GM11168 (cell line): ENCODE results near the gene MN1.

Experiments
- in situ Hi-C: fragments of 300-500 bp; cut with MboI; formaldehyde crosslinking; loops from one replicate; pipeline ENCODE4 v1.12.0; 2022; ENCODE audit warnings: low sequenced_read_pairs; ENCODE audit not compliant: unreplicated experiment

Gene MN1

DNA sequence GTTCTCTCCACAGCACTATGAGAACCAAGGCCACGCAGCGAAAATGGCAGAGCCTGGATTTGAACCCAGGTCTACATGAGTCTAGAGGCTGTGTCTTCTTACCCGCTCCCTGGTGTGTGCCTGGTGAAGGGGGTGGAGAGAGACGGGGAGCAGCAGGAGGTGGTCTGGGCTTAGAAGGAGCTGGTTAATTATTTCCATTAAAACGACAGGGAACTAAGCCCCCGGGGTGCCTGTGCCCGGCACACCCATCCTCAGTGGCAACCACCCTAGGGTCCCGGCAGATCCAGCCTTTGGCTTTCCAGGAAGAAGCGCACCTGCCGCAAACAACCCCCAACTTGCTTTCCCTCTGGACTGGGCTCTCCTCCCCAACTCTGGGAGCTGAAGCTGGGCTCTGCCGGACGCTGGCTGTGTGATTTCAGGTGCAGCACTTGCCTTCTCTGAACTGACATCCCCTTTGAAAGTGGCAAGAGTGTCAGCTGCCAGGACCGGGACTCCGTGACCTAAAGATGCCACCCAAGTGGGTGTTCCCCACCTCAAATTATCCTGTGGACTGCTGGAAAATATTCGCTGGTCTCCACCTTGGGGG is 35.8 kb downstream of the MN1 start:
- in situ Hi-C loops, result no loop called here

DNA sequence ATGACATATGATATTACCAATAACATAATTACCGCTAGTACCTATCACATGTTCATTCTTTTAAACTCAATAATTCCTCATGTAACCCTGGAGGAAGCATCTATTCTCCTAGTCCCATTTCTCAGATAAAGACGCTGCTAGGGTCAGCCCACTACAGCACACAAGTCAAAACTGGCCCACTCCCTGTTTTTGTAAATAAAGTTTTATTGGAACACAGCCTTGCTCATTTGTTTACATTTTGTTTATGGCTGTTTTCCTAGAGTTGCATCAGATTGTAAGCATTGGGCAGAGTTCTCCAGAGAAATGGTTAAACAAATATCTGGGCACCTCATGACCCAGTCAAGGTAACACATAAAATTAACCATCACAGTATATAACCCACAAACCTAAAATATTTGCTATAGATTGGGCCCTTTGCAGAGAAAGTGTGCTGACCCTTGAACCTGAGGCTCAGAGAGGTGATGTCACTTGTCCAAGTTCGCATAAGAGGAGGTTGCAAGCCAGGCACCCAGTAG is 36.8 kb downstream of the MN1 start:
- in situ Hi-C loops, result no loop called here

DNA sequence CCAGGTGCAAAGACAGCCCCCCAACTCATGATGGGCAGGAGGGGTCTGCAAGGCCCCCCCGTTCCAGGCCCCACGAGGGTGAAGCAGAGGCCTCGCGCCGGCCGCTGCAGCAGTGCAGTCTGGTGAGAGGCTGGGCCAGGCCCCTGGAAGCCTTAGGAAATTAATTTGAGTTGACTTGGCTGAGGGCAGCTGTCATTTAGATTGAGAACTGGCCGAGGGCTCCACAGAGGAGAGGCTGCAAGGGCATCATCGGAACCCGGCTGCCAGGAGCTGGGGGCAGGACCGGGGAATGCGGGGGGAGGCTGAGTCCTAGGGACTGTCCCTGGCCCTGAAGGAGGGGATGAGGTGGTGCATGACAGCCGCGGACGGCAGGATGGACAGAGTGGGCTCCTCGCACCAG is 39.9 kb downstream of the MN1 start:
- in situ Hi-C loops, result no loop called here

DNA sequence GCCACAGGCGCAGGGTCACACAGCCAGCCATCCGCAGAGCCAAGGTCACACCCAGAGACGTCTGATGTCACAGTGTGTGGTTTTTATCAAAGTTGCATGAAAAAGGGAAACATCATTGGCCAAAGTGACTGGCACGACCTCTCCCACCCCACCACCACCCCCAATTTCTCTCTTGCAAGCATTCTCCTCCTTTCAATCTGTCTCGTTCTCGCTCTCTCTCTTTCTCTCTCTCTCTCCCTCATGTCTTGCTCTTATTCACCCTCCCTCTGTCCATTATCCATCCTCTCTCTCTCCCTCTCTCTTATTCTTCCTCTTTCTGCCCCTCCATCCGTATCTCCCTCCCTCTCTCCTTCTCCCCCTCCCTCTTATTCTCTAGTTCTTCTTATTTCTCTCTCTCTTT is 40.6 kb downstream of the MN1 start:
- in situ Hi-C loops, result no loop called here

DNA sequence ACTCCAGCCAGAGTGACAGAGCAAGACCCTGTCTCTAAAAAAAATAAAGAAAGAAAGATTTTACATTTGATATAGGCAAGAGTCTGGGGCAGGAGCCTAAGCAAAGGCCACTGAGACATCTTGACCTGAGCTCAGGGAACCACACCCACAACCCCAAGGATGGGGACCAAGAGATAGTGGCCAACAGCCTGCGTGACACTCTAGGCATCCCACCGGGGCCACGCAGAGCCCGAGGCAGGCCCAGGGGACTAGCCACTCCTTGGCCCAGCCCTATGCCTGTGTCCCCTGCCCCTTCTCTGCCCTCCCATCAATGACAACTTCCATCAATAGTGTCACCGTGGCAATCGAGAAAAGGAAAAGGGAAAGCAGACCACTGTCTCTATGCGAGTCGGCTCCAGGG is 41.1 kb downstream of the MN1 start:
- in situ Hi-C loops, result no loop called here

DNA sequence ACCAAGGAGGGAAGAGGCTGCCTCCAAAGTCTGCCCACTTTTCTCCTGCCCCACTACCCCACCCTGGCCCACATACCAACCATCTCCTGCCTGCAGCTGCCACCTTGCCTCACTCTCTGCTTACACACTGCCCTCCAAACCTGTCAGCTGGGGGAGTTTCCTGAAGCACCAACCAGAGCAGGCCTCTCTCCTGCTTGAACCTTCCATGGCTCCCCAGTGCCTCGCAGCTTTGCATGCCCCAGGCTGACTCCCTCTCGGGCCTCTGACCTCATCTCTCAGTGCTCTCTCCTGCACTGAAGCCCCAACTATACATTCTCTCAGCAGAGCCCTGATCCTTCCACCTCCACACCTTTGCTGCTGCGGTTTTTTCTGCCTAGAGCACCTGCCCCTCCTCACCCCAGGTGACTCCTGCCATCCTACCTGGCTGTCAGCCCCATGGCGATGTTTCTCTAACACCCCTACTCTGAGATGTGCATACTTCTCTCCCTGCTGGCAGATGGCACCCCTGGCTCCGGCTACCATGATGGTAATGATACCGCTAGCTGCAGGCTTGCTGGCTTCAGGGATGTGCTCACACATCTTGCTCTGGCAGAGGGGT is 43.5 kb downstream of the MN1 start:
- in situ Hi-C loops, result no loop called here

DNA sequence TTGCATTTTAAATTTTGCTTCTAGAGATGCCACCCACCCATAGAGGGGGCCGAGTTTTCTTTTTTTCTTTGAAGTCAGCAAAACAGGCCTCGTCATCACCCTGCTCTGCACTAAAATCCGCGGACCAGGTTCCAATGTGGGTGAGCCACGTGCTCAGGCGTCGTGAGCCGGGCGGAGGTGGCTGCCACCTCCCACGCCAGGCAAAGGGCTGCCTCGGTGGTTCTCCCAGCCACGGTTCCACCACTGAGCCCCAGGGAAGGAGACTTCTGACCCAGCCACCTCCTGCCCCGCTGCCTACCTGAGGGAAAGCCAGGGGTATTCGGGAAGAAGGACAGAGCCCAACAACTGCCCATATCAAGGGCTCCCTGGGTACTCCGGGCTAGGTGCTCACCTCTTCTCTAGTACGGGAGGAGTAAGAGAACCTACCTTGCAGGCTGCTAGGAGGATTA is 45.3 kb downstream of the MN1 start:
- in situ Hi-C loops, result no loop called here

DNA sequence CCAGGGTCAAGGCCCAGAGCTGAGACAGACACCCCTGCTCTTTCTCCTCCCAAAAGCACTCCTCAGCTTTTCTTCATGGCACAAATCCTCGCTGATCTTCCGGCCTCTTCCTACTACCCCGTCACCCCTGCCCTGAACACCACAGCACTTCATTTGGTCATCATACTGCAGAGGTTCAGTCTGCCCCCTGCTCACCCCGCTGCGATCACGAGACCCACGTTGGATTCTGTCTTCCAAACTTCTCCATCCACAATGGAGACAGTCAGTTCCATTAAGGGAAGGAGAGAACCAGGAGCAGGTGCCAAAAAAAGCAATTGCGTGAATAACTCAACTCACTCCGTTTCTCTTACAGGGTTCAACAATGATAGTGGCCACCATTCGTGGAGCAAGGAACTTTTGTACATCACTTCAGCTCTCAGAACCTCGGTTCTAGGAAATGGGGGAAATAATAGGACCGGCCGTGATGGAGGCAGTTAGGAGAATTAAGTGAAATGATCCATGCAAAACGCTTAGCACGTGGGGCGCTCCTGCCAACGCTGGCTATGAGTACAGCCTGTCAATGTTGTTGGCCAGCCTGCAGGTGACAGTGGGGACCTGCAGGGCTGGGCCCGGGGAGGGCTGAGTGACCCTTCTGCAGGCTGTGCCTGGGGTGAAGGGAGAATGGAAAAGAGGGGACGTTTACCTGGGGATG is 45.9 kb downstream of the MN1 start:
- in situ Hi-C loops, result no loop called here

DNA sequence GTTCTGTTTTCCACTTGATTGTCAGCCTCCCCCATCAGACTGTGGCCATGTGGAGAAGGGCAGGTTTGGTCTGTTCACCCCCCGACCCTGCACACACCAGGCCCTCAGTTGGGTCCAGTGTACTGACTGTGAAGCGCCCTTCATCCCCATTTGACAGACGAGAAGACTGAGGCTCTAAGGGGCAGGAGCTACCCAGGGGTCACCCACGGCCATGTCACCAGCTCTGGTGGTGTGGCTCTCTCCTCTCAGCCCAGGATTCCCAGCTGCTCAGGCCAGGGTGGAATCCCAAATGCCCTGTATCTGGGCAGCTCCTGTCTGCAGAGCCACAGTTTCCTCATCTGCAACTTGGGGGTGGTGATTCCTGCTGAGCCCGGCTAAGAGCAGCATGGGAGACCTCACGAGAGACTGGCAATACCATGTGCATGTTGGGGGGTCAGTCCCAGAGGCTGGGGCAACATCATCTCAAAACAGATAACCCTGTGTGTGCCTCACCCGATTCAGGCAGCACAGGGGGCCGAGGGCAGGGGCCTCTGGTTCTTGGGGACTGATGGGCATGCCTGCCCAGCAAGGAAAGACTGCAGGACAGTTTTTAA is 46.6 kb downstream of the MN1 start:
- in situ Hi-C loops, result no loop called here

DNA sequence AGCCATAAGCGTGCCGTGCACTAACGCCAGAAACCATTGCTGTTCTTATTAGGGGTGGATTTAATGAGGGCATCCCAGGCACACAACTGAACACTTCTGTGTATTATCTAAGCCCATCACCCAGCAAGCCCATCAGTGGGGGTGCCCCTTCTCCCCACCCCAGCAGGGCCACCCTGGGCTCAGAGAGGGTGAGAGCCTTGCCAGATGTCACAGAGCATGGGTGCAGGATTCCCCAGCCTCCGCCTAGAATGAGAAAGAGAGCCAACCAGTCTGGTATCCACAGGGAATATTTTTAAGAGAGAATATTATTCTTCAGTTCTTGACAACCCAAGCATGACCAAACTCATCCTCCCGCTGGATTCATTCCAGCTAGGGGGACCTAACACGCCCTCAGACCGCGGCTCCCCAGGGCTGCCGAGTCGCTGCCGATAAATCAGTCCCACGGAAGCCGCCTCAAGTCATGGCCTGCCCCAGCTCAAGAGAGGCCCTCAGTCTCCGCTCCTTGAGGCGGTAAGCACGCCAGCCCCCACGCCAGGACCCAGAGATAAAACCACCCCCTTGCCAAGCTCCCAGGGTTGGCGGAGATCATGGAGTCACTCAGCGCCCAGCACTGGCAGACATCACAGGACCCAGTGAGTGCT is 47.2 kb downstream of the MN1 start:
- in situ Hi-C loops, result no loop called here

DNA sequence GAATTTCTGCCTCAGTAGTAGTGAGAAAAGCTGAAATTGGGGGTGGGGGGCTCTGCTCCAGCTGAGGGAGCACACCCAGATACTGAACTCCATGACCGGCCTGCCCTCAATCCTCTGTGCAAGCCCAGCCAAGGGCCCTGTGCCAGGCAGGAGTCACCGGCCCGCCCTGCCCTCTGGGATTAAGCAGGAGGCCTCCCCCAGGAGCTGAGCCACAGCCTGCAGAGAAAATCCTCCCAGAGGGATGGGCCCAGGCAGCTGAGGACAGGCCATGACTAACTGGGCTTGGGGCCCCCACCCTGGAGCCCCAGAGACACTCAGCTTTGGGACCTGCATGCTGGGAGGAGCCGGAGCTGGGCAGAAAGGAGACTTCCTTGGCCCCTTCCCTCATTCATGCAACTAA is 48.8 kb downstream of the MN1 start:
- in situ Hi-C loops, result no loop called here

DNA sequence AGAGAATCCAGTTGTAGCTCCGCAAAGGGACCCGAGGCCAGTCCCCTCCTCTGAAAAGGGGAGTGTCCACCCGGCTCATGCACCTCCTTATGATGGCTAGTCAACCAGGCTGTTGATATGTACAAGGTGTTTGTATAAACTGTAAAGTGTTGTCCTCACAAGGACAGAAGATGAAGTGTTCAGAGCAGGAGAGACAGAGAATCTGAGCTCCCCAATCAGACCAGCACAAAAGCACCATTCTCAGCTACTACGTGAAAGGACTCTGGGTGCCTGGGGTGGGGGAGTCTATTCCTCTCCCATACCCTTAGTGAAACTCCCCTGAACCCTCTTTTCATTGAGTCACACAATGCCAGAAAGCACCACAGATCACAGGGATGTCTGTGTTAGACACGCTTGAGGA is 49.4 kb downstream of the MN1 start:
- in situ Hi-C loops, result no loop called here

DNA sequence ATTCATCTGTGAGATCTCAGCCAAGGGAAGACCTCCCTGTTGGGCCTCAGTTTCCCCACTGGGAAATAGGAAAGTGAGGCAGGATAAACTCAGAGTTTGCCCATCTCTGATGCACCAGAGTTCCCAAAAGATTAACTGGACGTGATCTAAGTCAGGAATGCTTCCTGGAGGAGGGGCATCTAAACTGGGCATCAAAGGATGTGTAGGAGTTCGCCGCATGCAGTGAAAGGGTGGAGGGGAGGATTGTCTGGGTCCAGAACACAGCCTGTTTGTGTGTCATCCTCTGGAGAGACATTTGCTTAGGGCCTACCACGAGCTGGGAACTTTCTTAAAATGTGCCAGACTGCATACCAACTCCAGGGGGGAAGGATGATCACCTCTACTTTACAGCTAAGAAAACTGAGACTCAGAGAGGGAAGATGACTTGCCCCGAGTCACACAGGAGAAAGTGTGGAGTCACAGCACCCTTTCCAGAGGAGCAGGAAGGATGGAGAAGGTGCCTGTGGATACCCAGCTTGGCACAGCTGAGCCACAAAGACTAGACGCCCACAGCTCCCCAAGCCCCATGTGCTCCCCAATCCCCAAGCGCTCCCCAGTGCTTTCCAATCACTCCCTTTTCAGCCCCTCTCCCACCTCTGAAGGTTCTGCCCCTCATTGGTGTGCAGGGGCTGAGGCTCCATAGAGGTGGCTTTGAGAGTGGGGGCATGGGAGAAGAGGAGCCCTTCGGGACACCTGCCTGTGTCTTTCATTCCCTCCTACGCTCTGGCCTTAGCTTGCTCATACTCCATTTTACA is 50.1 kb downstream of the MN1 start:
- in situ Hi-C loops, result no loop called here

DNA sequence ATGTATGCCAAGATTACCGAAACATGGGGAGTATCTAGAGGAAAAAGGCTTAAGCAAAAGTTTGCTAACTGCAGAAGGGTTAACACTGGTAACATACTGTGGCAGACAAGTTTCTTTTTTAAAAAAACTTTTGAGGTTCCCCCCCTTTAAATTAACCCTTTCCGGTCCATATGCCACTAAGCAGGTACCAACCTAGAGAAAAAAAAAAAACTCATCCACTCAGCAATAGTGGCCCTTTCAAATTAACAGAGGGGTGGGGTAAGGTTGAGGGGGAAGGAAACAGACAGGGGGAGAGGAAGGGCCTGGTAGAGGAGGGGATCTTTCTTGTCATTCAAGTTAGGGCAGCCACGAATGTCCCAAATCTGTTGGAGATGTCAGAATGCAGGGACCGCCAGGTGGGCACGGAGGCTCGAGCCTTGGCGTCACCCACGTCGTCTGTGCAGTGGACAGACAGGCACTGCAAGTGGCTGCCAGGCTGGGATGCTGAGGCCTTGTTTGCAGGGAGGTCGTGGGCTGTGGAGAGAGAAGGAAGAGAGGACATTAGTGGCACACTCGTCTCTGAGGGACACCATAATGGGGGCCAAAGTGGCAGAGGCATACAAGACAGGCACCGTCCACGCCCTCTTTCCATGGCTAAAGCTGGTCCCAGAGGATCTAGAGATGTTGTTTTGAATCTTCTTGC is 50.8 kb downstream of the MN1 start:
- in situ Hi-C loops, result no loop called here

DNA sequence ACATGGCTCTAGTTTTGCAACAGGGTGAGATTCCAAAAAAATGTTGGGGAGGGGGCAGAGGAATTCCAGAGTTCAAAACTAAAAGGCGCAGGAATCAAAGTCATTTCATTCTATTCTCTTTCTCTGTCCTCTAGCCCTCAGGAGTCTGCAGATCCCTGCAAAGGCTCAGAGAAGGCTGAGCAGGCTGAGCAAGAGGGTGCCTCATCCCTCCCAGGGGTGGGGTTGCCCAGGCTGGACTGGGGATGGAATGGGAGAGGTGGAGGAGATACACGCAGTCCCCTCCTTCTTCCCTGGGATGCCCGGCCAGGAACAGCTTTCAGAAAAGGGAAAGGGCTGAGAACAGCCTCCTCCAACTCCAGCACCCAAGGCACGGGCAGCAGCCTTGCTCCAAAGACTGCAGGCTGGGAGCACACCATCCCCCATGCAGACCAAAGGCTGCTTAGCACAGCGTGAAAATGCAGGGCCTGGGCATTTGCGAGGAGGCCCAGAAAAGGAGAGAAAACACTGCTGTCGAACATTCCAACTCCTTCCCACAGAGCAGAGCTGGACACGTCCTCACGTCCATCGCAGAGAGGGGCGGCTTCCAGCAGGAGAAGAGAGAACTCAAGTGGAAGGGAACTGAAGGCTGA is 51.8 kb downstream of the MN1 start:
- in situ Hi-C loops, result no loop called here

DNA sequence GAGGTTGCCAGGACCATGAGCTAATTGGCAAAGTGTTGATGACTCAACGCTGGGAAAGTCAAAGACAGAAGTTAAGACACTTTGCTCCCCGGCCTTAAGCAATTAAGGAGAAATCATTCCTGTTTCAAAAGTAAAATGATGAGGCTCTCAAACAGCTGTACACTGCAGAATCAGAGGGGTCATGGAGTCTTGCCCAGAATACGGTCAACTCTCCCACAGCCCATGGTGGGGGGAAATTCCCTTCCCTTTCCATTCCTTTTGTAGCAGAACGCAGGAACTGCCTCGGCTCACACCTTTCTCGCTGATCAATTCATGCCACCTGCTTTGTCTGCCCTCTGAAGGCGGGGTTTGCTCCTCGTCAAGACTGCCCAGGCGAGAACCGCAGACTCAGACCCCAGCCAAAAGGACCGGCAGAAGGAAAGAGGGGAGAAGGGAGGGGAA is 52.8 kb downstream of the MN1 start:
- in situ Hi-C loops, result no loop called here

DNA sequence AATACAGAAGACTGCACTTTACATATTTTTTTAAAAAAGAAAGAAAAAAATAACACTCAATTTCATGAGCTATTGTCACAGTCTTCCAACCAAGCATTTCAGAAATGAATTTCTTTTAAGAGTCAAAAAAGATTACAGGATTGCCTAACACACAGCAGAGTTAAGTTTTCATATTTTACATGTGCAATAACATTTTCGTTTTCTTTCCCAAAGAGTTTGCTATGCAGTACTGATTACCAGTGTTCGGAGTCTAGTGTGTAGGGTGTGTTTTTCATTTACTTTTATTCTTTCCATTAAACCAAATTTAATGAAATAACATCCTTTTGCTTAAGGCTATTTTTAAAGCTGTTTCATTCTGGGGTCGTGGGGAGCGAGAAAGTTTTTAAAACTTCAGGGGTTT is 53.2 kb downstream of the MN1 start:
- in situ Hi-C loops, result no loop called here

DNA sequence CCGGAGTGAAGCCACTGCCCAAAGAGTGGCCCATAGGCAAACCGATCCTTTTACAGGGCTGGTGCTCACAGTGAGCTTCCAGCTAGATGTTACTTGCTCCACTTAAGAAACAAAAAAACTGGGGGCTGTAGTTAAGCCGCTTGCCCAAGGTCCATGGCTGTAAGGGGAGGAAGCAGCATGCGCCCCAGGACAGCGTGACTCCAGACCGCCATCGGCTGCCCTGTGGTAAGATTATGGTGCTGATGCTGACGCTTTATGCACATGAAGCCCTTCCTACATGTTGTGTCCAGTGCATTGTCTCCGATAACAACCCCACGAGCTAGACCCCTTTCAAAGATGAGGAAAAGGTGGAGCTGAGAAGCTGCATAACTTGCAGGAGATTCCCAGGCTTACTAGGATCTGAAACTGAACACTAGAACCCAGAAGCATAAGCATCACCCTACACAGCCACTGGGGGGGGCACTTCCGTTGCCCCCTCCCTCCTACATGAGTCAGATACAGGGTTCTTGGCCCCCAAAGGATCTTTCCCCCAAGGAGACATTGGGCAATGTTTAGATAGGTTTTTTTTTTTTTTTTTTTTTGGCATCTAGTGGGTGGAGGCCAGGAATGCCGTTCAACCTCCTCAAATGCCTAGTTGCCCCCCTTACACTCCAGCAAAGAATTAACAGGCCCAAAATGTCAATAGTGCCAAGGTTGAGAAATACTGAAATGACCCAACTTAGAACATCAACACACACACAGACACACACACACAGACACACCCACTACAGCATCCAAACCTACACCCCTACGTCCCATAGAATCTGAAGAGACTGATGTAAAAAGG is 53.9 kb downstream of the MN1 start:
- in situ Hi-C loops, result no loop called here
